Measurements from ENCODE around the gene ASB3.
"Not testable (repeated sequence)": the region's sequence is repeated elsewhere in the genome, so short reads cannot be mapped to it uniquely, and the experiment has no call there.

The ASB3 gene

DNA sequence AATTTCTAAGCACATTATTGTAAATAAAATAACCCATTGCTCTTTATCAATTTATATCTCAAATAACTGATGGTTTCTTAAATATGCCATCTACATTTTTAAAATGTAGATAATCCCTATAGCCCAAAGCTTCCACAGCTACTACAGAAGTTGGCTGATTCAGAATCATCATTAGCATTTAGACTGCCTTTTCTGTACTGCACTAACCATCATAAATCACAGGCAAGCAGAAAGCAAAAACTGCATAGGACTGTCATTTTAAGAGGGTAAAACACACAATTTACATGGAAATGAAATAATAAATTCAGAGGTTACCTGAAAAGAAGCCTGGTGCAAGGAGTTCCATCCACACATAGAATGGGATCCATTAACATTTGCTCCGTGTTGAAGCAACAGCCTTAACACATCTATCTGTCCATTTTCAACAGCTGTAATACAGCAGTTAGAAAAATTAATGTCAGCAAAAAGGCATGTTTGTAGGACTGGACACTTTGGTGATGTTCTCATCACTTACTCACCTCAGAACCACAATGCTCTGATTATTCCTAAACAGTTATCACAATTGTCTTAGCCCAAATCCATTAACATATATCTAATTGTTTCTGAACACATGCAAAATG, 57.5 kb downstream of the ASB3 start:
- DNase-seq (ENCODE audit: low read depth) = no peak

DNA sequence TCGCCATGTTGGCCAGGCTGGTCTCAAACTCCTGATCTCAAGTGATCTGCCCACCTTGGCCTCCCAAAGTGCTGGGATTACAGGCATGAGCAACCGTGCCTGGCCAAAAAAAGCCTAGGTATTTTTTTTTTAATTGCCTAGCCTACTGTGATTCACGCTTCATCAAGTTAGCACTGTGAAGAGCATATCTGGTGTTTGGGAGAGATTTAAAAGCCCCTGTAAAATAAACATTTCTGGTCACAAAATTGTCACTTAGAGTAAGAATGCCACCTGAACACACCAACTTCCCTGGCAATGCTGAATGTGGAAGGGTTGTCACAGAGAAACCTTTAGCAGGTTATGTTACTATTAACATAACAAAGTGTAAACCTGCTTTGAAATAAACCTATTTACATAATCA, 58.8 kb downstream of the ASB3 start:
- DNase-seq (ENCODE audit: low read depth) = no peak

DNA sequence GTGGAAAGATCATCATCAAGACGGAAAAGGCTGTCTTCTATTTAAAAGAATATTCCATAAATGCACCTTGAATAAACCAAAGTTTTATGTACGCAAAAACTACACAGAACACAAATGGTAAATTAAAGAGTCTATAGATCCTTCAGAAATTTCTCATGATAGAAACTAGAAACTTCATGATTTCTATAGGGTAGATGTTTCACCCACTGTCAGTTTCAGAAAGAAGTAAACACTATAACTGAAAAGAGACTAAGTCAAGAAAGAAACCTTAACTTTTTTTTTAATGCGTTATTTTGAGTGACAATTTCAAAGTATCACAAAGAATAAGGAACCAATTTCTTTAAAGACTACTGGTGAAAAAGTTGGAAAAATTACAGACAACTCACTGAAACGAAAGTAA, 61.1 kb downstream of the ASB3 start:
- DNase-seq (ENCODE audit: low read depth) = no peak

DNA sequence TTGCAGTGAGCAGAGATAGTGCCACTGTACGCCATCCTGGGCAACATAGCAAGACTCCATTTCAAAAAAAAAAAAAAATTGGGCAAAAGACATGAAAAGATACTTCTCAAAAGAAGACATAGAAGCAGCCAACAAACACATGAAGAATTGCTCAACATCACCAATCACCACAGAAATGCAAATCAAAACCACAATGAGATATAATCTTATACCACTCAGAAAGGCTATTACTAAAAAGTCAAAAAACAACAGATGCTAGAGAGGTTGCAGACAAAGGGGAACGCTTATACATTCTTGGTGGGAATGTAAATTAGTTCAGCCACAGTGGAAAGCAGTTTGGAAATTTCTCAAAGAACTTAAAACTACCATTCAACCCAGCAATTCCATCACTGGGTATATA, 62.2 kb downstream of the ASB3 start:
- peak; percentile 25 for DNase-seq (ENCODE audit: low read depth)

DNA sequence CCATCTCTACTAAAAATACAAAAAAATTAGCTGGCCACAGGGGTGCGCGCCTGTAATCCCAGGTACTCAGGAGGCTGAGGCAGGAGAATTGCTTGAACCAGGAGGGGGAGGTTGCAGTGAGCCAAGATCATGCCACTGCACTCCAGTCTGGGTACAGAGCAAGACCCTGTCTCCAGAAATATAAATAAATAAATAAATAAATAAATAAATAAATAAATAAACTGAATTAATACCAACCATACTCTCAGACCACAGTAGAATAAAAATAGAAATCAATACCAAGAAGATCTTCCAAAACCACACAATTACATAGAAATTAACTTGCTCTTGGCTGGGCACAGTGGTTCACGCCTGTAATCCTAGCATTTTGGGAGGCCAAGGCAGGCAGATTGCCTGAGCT, 65.8 kb downstream of the ASB3 start:
- DNase-seq (ENCODE audit: low read depth) = not testable (repeated sequence)

DNA sequence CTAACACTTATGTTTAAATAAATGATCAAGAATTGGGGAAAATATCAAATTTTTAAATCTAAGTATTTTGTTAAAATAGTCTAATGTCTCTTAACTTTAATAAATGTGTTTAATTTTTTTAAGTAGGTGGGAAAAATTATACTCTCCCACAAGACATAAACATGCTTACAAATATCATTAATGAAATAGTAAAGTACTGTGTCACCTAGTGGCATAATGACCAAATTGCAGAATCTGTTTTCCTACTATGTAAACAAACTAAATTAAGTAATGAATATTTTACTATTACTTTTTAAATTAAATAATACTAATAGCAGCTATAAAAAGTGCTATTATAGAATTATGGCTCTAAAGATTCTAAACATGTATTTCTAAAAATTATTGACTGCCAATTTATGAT, 71.2 kb downstream of the ASB3 start:
- DNase-seq (ENCODE audit: low read depth) = peak; percentile 36

DNA sequence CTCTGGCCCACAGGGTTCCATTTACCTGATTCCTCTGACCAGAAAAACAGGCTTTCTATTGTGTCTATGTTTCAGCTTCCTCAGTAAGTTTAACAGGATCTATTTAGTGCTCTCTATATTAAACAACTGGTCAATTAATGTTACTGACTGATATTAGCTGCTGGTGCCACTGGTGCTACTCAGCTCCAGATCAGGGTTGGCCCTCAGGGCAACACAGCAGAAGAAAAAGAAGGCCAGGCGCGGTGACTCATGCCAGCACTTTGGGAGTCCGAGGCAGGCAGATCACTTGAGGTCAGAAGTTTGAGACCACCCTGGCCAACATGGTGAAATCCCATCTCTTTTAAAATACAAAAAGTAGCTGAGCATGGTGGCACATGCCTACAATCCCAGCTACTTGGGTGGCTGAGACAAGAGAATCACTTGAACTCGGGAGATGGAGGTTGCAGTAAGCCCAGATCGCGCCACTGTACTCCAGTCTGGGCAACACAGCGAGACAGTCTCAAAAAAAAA, 75.4 kb downstream of the ASB3 start:
- DNase-seq (ENCODE audit: low read depth) = no peak

DNA sequence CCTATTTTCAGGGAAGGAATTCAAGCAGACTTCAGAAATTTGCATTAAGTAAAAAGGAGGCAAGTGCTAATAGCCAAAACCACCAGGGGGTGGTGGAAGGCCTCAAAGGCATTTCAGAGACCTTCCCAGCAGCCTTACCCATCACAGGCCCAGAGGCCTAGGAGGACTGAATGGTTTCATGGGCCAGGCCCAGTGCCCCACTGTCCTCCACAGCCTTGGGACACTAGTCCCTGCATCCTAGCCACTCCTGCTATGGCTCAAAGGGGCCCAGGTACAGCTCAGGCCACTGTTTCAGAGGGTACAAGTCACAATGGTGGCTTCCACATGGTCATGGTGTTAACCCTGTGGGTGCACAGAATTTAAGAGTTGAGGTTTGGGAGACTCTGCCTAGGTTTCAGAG, 77.8 kb downstream of the ASB3 start:
- DNase-seq (ENCODE audit: low read depth) = no peak

DNA sequence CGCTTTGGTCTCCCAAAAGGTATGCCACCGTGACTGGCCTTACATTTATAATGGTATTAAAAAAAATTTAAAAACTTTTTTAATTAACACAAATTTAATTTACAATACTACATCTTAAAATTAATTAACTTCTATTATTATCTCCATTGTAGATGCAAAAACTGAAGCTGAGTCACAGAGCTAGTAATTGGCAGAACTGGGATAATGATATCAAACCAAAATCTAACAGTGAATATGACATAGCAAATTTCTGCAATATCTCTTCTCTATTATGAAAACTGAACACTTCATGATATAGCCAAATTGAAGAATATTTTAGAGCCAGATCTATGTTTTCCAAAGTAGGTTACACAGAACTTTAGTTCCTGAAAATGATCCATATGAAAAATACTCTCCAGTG, 85.5 kb downstream of the ASB3 start:
- DNase-seq (ENCODE audit: low read depth) = no peak

DNA sequence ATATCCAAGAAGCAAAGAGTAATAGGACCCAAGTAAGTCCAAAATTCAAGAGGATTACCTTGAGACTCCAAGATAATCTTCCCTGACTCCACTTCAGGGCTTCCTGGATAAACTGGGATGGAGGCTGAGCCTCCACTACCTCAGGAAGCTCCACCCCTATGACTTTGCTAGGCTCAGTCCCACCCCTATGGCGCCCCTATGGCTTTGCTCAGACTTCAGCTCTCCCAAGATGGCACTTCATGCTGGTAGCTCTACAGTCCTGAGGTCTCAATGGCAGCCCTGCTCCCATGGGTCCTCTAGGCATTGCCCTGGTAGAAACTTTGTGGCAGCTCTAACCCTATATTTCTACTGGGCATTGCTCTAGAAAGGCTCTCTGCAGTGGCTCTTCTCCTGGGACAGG, 89.1 kb downstream of the ASB3 start:
- no peak for DNase-seq (ENCODE audit: low read depth)

DNA sequence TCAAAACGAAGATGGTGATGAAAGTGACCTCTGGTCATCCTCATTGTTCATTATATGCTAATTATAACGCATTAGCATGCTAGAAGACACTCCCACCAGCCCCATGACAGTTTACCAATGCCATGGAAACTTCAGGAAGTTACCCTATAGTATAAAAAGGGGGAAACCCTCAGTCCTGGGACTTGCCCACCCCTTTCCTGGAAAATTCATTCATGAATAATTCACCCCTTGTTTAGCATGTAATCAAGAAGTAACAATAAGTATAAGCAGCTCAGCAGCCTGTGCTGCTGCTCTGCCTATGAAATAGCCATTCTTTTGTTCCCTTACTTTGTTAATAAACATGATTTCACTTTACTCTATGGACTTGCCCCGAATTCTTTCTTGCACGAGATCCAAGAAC, 89.7 kb downstream of the ASB3 start:
- no peak for DNase-seq (ENCODE audit: low read depth)

DNA sequence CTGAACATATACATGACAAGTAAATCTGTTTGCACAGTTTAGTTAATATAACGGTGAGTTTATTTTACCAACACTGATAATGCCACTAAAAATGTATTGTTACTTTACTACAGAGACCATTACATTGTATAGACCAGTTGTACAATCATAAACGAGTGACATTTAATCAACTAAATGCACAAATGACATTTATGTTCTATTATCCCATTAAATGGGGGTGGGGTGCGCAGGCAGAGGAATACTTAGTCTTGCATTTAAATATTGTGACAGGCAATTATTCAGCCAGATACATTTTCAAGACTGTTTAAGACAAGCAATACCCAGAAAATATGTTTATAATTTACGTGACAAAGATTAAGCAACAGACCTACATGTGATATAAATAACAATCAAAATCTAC, 91.2 kb downstream of the ASB3 start:
- no peak for DNase-seq (ENCODE audit: low read depth)

DNA sequence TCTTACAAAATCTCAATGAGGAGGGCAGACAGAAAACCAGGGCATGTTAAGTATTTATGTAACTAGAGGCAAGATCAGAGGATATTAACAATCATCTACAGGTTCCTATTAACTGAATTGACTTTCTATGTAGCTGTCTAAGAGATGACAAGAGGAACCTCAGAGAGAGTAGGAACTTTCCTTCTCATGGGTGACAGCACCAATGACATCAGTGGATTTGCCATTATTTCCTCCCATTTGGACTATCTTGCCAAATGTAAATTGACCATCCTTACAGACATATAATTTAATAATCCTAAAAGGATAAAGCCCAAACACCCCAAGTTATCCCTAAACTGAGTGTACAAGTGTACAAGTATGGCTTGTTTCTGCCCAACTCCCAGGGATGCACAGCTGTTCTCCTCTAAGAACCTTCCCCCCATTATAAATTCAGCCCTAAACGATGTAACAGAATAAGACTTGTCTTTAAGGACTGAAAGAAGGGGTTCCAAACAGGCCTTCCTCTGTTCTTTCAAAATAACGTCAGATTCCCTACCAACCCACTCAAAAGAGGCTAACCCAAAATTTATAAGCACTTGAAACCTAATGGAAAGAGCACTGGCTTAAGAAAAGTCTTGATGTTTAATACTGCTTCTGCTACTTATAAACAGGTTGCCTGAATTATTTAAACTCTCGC, 92.5 kb downstream of the ASB3 start:
- DNase-seq (ENCODE audit: low read depth) = no peak

DNA sequence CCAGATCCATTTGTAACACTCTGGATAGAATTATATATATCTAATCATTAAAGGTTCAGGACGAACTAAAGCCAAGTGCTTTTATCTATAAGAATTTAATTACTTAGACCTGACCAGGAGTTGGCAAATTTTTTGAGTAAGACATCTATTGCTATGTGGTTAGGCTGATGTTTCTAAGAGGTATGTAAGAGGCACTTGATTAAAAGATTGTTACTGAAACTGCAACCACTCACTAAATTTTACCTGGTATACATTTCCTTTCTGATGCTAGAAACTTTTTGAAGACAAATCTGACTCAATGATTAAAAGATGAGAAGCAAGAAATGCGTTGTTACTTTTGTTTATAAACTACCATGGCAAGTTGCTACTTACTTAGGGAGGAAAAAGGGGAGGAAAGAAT, 95.9 kb downstream of the ASB3 start:
- no peak for DNase-seq (ENCODE audit: low read depth)

DNA sequence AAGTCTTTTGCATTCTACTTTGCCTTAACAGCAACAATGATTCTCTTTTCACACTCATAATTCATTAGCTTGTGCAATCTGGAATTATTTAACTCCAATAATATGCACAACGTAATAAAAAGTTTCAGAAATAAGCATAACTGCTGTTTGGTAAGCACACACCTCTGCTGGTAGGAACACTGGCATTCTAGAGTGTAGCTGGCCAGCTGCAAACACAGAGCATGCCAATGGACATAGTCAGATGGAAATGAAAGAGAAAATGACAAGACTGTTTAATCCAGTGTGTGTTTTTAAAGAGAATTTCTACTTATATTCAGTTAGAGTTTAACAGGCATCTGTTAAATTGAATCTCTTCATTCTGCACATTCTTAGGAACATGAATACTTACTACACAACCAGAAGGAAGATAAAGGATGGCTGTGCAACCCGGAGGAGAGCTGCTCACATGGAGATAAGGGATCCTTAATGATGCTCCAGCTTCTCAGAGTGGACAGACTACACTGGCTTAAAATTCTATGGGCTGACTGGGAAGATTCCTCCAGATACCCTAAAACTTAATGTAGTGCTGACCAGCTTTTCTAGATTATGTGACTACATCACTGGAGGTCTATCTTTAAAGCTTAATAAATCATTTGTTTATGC, 113.8 kb downstream of the ASB3 start:
- DNase-seq (ENCODE audit: low read depth) = peak; percentile 2

DNA sequence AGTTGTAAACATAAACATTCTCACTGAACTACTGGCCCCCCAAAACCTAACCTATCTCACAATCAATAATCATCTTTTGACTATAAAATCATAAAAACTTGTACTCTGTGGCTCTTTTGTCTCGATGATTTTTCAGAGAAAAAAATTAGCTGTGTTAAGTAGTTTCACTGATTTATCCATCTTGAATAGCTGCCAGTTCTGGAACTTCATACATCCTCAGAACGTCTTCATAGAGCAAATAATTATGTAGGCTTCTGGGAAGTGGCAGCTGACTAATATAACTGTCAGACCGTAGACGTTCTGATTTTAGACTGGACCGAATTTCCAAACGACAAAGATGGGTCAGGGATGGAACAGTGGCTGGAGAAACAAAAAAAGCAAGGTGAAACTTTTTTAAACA, 116.4 kb downstream of the ASB3 start:
- DNase-seq (ENCODE audit: low read depth) = no peak

DNA sequence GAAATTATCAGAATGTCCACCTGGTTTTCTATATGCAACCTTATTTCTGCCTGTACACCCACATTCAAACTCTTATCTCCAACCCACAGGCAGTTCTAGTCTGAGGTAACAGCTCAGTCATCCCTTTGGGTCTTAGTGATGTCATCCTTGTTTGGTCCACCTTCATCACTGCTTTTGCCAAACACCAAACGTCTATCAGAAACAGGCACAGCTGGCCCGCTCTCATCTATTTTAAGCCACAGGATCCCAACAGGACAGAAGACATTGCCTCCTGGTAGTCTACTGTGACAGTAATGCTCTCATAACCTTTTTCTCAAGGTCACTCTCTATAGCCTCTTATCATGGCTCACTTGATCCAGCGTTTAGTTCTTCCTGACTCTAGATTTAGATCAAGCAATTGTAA, 118.1 kb downstream of the ASB3 start:
- DNase-seq (ENCODE audit: low read depth) = no peak

DNA sequence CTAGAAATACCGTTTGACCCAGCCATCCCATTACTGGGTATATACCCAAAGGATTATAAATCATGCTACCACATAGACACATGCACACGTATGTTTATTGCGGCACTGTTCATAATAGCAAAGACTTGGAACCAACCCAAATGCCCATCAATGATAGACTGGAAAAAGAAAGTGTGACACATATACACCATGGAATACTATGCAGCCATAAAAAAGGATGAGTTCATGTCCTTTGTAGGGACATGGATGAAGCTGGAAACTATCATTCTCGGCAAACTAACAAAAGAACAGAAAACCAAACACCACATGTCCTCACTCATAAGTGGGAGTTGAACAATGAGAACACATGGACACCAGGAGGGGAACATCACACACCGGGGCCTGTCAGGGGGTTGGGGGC, 119.6 kb downstream of the ASB3 start:
- not testable (repeated sequence) for DNase-seq (ENCODE audit: low read depth)

DNA sequence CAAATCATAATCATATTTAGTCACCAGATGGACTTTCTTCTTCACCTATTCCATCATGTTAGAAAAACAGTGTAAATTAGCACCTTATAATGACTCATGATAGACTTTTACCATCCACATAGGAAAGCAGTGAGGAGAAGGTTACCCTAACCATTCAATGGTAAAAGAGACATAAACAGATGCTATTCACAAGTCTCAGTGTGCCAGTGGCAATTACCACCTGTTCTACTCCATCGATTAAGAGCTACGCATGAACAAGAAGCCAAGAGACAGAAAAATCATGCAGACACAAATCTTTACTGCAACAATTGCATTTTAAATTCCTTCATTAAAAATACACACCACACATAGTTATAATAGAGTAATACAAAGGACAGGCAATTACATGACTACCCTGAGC, 125.9 kb downstream of the ASB3 start:
- DNase-seq (ENCODE audit: low read depth) = no peak

DNA sequence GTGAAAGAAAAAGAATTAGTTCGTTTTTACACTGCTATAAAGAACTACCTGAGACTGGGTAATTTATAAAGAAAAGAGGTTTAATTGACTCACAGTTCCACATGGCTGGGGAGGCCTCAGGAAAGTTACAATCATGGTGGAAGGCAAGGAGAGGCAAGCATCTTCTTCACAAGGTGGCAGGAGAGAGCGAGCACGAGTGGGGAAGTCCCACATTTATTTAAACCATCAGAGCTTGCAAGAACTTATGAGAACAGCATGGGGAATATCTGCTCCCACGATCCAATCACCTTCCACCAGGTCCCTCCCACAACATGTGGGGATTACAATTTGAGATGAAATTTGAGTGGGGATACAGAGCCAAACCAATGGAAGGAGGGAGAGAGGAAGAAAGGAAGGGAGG, 128.3 kb downstream of the ASB3 start:
- DNase-seq (ENCODE audit: low read depth) = not testable (repeated sequence)

DNA sequence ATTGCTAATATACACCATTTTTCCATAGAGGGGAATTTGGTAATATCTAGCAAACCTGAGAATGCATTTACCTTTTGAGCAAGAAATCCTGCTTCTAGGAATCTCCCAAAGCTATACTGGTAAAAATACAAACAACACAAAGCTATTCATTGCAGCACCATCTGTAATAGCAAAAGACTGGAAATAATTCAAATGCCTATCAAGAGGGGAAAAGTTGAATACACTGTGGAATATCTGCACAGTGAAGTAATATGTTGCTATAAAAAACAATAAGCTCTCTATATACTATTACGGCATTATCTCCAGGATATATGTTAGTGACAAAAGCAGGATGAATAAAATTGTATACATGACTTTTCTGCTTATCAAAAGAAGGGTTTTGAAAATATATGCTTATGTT, 131.5 kb downstream of the ASB3 start:
- DNase-seq (ENCODE audit: low read depth) = no peak

DNA sequence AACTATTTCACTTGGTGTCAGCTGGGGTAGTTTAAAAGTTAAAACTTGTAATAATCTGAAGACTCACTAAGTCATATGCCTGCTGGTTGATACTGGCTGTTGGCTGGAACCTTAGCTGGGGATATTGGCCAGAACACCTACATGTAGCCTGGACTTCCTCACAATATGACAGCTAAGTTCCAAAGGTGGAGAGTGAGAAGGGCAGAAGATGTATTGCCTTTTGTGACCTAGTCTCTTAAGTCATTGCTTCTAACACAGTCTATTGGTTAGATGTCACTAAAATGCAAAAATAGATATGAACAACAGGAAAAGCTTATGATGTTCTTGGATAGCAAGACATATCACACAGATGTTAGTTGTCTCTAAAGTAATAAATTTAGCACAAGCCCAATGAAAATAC, 132.4 kb downstream of the ASB3 start:
- no peak for DNase-seq (ENCODE audit: low read depth)

DNA sequence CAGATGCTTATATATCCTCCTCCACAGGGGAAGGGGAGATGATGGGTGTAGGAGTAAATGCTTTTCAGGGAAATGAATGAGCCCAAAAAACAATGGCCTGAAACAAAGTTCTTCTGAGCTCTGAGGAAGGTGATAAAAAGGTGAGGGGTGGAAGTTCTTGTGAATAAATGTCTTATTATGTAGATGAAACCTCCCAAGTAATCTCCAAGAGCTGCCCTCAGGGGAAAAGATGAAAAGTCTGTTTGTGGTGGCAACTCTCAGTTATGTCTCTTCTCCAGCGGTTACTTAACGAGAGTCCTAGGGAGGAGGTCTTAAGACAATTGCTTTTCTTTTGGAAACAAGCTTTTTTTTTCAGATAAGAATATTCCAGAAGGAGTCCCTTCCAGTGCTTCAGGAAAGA, 134.6 kb downstream of the ASB3 start:
- DNase-seq (ENCODE audit: low read depth) = no peak

DNA sequence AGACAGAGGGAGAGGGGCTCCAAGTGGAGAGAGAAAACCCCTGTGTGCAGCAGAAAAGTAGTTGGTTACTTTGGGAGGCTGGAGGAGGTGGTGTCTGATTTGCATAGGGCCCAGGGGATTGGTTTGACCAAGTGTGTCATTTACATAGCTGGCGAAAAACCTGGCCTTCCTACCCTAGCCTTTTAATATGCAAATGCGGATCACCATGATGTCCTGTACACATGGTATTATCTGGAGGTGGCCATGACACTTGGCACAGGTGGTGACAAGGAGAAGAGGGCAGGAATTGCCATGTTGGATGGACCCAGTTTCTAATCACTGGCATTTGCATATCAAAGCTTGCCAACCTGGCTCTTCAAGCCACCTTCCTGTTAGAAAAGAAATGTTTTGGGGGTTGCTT, 140.0 kb downstream of the ASB3 start:
- DNase-seq (ENCODE audit: low read depth) = no peak

Data from ELR (cell line).